ENCODE measurements around the gene FOXD4L3.
"Not testable (repeated sequence)": the region's sequence is repeated elsewhere in the genome, so short reads cannot be mapped to it uniquely, and the experiment has no call there.

Gene FOXD4L3

DNA sequence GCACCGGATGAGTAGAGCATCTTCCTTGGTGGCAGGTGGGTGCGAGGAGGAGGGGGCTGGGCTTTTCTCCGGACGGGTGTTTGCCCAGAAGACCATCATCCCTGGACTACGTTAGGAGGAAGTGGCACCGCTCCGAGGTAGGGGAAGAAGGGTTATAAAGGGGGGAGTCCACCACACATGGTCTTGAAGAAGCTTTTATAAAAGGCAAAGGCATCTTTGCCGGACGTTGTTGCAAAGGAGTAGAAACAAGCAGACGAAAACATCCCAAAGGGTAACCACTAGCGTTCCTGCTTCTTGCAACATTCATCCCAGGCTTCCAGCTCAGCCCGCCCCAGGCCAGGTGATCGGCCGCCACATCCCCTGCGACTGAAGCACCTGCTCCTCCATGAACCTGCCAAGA lies at the start of gene FOXD4L3:
Gene FOXD4L3, plus strand, starts transcription at position 301 of the 400 bp plus-strand sequence. Its CDS starts 85 bp downstream, at position 386.
- not testable (repeated sequence) for H3K4me1 ChIP-seq (ENCODE audit: insufficient read depth, low read length); H3K9me3 ChIP-seq (ENCODE audit: low read length); H3K36me3 ChIP-seq (ENCODE audit: insufficient read depth, low read length); H3K4me3 ChIP-seq (ENCODE audit: low read depth in 1 of 2, low read length in 2 of 2); H3K27ac ChIP-seq (ENCODE audit: low read depth, low read length); H3K27me3 ChIP-seq (ENCODE audit: control insufficient read depth in 1 of 2, insufficient read depth in 2 of 2, low read length in 2 of 2); H3K9ac ChIP-seq (ENCODE audit: low read length)

- H3K27ac ChIP-seq (ENCODE audit: low read depth, low read length); H3K4me3 ChIP-seq (ENCODE audit: low read depth in 1 of 2, low read length in 2 of 2); H3K36me3 ChIP-seq (ENCODE audit: insufficient read depth, low read length); H3K9ac ChIP-seq (ENCODE audit: low read length); H3K27me3 ChIP-seq (ENCODE audit: control insufficient read depth in 1 of 2, insufficient read depth in 2 of 2, low read length in 2 of 2); H3K4me1 ChIP-seq (ENCODE audit: insufficient read depth, low read length); H3K9me3 ChIP-seq (ENCODE audit: low read length): not testable (repeated sequence)
Observed at GRCh38 chr9:68281041-68281440, 21.6 kb upstream of the FOXD4L3 start.

DNA sequence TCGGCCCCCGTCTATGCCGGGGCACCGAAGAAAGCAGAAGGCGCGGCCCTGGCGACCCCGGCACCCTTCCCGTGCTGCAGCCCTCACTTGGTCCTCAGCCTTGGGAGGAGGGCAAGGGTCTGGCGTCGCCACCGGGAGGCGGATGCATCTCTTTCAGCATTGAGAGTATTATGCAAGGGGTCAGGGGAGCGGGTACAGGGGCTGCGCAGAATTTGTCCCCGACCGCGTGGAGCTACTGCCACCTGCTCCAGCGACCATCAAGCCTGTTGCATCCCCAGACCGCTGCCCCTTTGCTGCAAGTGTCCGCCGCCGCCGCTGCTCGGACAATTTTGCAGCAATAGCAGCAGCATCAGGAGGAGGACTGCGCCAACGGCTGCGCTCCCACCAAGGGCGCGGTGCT lies 1.1 kb downstream of the FOXD4L3 start:
- not testable (repeated sequence) for H3K9ac ChIP-seq (ENCODE audit: low read length); H3K9me3 ChIP-seq (ENCODE audit: low read length); H3K36me3 ChIP-seq (ENCODE audit: insufficient read depth, low read length); H3K4me3 ChIP-seq (ENCODE audit: low read depth in 1 of 2, low read length in 2 of 2); H3K27me3 ChIP-seq (ENCODE audit: control insufficient read depth in 1 of 2, insufficient read depth in 2 of 2, low read length in 2 of 2); H3K4me1 ChIP-seq (ENCODE audit: insufficient read depth, low read length); H3K27ac ChIP-seq (ENCODE audit: low read depth, low read length)

- not testable (repeated sequence) for H3K9me3 ChIP-seq (ENCODE audit: low read length); H3K4me1 ChIP-seq (ENCODE audit: insufficient read depth, low read length); H3K36me3 ChIP-seq (ENCODE audit: insufficient read depth, low read length); H3K27me3 ChIP-seq (ENCODE audit: control insufficient read depth in 1 of 2, insufficient read depth in 2 of 2, low read length in 2 of 2); H3K4me3 ChIP-seq (ENCODE audit: low read depth in 1 of 2, low read length in 2 of 2); H3K9ac ChIP-seq (ENCODE audit: low read length); H3K27ac ChIP-seq (ENCODE audit: low read depth, low read length)
Observed at GRCh38 chr9:68304212-68304611, 1.5 kb downstream of the FOXD4L3 start.

DNA sequence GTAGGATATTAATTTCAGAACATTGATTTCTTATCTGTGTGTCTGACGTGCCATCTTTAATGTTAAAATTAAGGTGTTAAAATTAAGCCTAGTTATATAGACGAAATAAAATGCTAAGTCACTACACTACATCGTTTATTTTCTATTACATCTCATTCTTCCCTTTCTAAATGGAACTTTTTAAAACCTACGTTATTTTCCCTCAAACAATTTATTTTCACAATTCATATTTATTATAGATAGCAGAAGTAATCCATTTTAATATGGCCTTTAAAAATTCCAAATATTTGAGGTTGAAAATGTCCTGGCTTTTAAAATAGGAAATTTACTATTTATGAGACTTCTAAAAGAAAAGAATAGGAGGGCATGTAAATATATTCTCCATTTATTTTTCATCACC lies 2.1 kb downstream of the FOXD4L3 start:
- H3K27me3 ChIP-seq (ENCODE audit: control insufficient read depth in 1 of 2, insufficient read depth in 2 of 2, low read length in 2 of 2); H3K4me3 ChIP-seq (ENCODE audit: low read depth in 1 of 2, low read length in 2 of 2); H3K27ac ChIP-seq (ENCODE audit: low read depth, low read length); H3K9ac ChIP-seq (ENCODE audit: low read length); H3K4me1 ChIP-seq (ENCODE audit: insufficient read depth, low read length); H3K36me3 ChIP-seq (ENCODE audit: insufficient read depth, low read length); H3K9me3 ChIP-seq (ENCODE audit: low read length): not testable (repeated sequence)

GRCh38 chr9:68305680-68306285 lies 3.1 kb downstream of the FOXD4L3 start:
- H3K4me1 ChIP-seq (ENCODE audit: insufficient read depth, low read length); H3K27me3 ChIP-seq (ENCODE audit: control insufficient read depth in 1 of 2, insufficient read depth in 2 of 2, low read length in 2 of 2); H3K9me3 ChIP-seq (ENCODE audit: low read length); H3K36me3 ChIP-seq (ENCODE audit: insufficient read depth, low read length); H3K9ac ChIP-seq (ENCODE audit: low read length); H3K4me3 ChIP-seq (ENCODE audit: low read depth in 1 of 2, low read length in 2 of 2); H3K27ac ChIP-seq (ENCODE audit: low read depth, low read length): not testable (repeated sequence)

GRCh38 chr9:68306391-68306964 lies 3.8 kb downstream of the FOXD4L3 start:
- H3K4me3 ChIP-seq (ENCODE audit: low read depth in 1 of 2, low read length in 2 of 2); H3K36me3 ChIP-seq (ENCODE audit: insufficient read depth, low read length); H3K27ac ChIP-seq (ENCODE audit: low read depth, low read length); H3K9me3 ChIP-seq (ENCODE audit: low read length); H3K9ac ChIP-seq (ENCODE audit: low read length); H3K4me1 ChIP-seq (ENCODE audit: insufficient read depth, low read length); H3K27me3 ChIP-seq (ENCODE audit: control insufficient read depth in 1 of 2, insufficient read depth in 2 of 2, low read length in 2 of 2): not testable (repeated sequence)

- not testable (repeated sequence) for H3K27me3 ChIP-seq (ENCODE audit: control insufficient read depth in 1 of 2, insufficient read depth in 2 of 2, low read length in 2 of 2); H3K4me3 ChIP-seq (ENCODE audit: low read depth in 1 of 2, low read length in 2 of 2); H3K9me3 ChIP-seq (ENCODE audit: low read length); H3K9ac ChIP-seq (ENCODE audit: low read length); H3K27ac ChIP-seq (ENCODE audit: low read depth, low read length); H3K36me3 ChIP-seq (ENCODE audit: insufficient read depth, low read length); H3K4me1 ChIP-seq (ENCODE audit: insufficient read depth, low read length)
Observed at GRCh38 chr9:68307127-68307526, 4.5 kb downstream of the FOXD4L3 start.

DNA sequence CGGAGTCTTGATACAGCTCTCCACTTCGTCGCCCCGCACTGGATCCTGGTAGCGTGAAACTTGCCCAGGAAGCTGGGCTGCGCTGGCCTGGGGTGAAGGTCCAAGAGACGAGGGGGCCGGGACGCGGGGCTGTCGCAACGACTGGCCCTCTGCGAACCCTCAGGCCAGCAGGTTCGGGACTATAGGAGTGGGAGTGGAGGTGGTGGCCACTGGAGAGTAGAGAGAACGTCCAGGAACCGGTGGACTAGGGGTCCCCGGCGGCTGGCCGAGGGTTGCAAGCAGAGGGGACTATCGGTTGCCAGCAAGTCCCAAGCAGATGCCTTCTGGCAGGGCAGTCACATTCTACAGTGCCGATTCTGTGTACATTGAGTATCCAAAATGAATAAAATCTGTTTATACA lies 5.0 kb downstream of the FOXD4L3 start:
- H3K27me3 ChIP-seq (ENCODE audit: control insufficient read depth in 1 of 2, insufficient read depth in 2 of 2, low read length in 2 of 2); H3K9me3 ChIP-seq (ENCODE audit: low read length); H3K36me3 ChIP-seq (ENCODE audit: insufficient read depth, low read length); H3K4me3 ChIP-seq (ENCODE audit: low read depth in 1 of 2, low read length in 2 of 2); H3K9ac ChIP-seq (ENCODE audit: low read length); H3K27ac ChIP-seq (ENCODE audit: low read depth, low read length); H3K4me1 ChIP-seq (ENCODE audit: insufficient read depth, low read length): not testable (repeated sequence)

- not testable (repeated sequence) for H3K9me3 ChIP-seq (ENCODE audit: low read length); H3K4me3 ChIP-seq (ENCODE audit: low read depth in 1 of 2, low read length in 2 of 2); H3K36me3 ChIP-seq (ENCODE audit: insufficient read depth, low read length); H3K27me3 ChIP-seq (ENCODE audit: control insufficient read depth in 1 of 2, insufficient read depth in 2 of 2, low read length in 2 of 2); H3K9ac ChIP-seq (ENCODE audit: low read length); H3K27ac ChIP-seq (ENCODE audit: low read depth, low read length); H3K4me1 ChIP-seq (ENCODE audit: insufficient read depth, low read length)
Observed at GRCh38 chr9:68311208-68311607, 8.5 kb downstream of the FOXD4L3 start.

DNA sequence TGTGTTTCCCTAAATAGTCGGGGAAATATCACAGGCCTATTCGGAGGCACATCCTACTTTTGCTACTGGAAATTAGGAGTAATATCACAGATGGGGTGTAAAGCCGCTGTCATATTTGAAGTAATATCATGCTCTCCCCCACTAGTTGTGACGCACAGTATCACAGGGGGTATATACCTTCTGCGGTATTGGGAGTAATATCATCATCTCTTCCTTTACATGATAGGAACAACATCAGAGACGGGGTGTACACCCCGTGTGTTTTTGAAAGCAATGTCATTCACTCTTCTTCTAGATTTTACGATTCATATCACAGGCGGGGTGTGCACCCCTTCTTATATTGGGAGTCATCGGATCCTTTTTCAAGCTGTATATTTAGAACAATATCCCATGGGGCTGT lies 15.5 kb downstream of the FOXD4L3 start:
- not testable (repeated sequence) for H3K27me3 ChIP-seq (ENCODE audit: control insufficient read depth in 1 of 2, insufficient read depth in 2 of 2, low read length in 2 of 2); H3K4me3 ChIP-seq (ENCODE audit: low read depth in 1 of 2, low read length in 2 of 2); H3K27ac ChIP-seq (ENCODE audit: low read depth, low read length); H3K9me3 ChIP-seq (ENCODE audit: low read length); H3K36me3 ChIP-seq (ENCODE audit: insufficient read depth, low read length); H3K9ac ChIP-seq (ENCODE audit: low read length); H3K4me1 ChIP-seq (ENCODE audit: insufficient read depth, low read length)

GRCh38 chr9:68323749-68324148 lies 21.1 kb downstream of the FOXD4L3 start:
- not testable (repeated sequence) for H3K27me3 ChIP-seq (ENCODE audit: control insufficient read depth in 1 of 2, insufficient read depth in 2 of 2, low read length in 2 of 2); H3K9me3 ChIP-seq (ENCODE audit: low read length); H3K9ac ChIP-seq (ENCODE audit: low read length); H3K4me3 ChIP-seq (ENCODE audit: low read depth in 1 of 2, low read length in 2 of 2); H3K4me1 ChIP-seq (ENCODE audit: insufficient read depth, low read length); H3K36me3 ChIP-seq (ENCODE audit: insufficient read depth, low read length); H3K27ac ChIP-seq (ENCODE audit: low read depth, low read length)

All from muscle layer of colon (tissue), 2 donors.